ENCODE data around the gene C14orf132.

GRCh38 chr14:96078625-96079016 is 39.5 kb downstream of the C14orf132 start:
- no peak for TF ChIP-seq POLR2A (IDR thresholded peaks at IDR 0.05; ENCODE audit: low read depth, low read length)
- no peak for TF ChIP-seq CTCF (conservative IDR thresholded peaks at IDR 0.05; ENCODE audit: low read depth, low read length)
- TF ChIP-seq USF2 (IDR thresholded peaks at IDR 0.05; ENCODE audit: low read depth, low read length), result no peak
- no peak for TF ChIP-seq RAD21 (IDR thresholded peaks at IDR 0.05; ENCODE audit: low read length)
- TF ChIP-seq MAZ (IDR thresholded peaks at IDR 0.05; ENCODE audit: borderline replicate concordance, low read depth, low read length), result no peak
- no peak for TF ChIP-seq CEBPB (IDR thresholded peaks at IDR 0.05; ENCODE audit: low read depth, low read length)
- TF ChIP-seq MAFK (IDR thresholded peaks at IDR 0.05; ENCODE audit: low read depth, low read length), result no peak
